Neural crest cell (in vitro differentiated cells): Measurements from ENCODE around the gene B4GAT1. TPM values are rescaled to one million over a fixed set of nuclear protein-coding genes. Genes with fewer than 3 reads are reported as not detected.

Experiments
- DNase-seq: peaks from one replicate; pipeline ENCODE4 v3.0.0; 2021; ENCODE audit warnings: low read depth, mixed read lengths, low spot score
- H3K27ac Mint-ChIP-seq: one replicate; pipeline ENCODE4 v1.8.0; 2021; ENCODE audit warnings: mild to moderate bottlenecking, mixed read lengths; ENCODE audit not compliant: unreplicated experiment
- H3K27me3 Mint-ChIP-seq: 2 replicates; pipeline ENCODE4 v1.8.0; 2021; ENCODE audit warnings: low read depth, mild to moderate bottlenecking, mixed read lengths
- H3K36me3 Mint-ChIP-seq: 2 replicates; pipeline ENCODE4 v1.8.0; 2021; ENCODE audit warnings: low read depth, mild to moderate bottlenecking, mixed read lengths
- H3K4me1 Mint-ChIP-seq: 2 replicates; pipeline ENCODE4 v1.8.0; 2021; ENCODE audit warnings: mixed read lengths
- H3K4me3 Mint-ChIP-seq: one replicate; pipeline ENCODE4 v1.8.0; 2021; ENCODE audit warnings: mild to moderate bottlenecking, mixed read lengths
- H3K9me3 Mint-ChIP-seq: 2 replicates; pipeline ENCODE4 v1.8.0; 2021; ENCODE audit warnings: mixed read lengths
- total RNA-seq: library from RNA; stranded (reverse); gene quantifications from 2 replicates; pipeline ENCODE4 v1.2.1, GENCODE V29; 2021
- TF ChIP-seq, protein P1 (sequence below): fragments of 200-600 bp; sonication (generic); conservative IDR thresholded peaks from 2 replicates; pipeline ENCODE4 v1.5.0; 2021; ENCODE audit warnings: antibody characterized with exemption, mild to moderate bottlenecking

B4GAT1 gene
- total RNA-seq, 1 donor from 2014 or later: 43.8 TPM

DNA sequence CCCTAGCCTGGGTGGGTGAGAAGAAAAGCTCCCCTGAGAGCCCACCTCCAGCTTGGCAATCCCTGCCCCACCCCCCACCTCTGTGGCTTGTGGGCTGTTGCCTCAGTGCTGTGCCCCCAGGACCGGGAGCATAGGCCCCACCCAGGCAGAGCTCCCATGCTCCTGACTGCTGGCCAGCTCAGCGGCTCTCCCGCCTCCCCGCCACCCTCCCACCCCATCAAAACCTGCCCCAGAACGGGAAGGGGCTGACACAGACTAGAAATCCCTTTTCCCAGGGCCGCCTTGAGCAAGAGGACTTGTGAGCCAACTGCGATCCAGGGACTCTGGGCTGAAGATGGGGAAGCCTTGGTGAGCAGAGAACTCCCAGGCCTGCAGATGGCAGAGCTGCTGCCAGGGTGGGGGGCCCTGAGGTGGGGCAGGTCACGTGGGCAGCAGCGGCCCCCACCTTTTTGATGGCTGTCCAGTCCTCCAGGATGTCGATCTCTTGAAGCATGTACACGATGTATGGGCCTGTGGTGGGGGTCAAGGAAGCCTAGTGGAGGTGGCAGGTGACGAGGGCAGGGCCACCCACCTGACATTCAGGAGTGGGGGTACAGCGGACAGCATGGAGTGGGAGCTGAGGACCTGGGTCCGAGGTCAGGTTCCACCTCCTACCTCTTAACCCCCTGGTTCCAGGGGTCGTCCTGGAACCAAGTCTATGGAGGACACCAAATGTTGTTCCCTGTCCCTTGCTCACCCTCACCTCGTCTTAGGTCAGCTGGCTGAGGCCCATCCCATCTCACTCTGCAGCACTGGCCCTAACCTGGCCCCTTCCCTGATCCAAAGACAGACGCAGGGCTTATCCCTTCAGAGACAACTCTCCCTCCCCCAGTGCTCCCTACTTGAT, 8.9 kb downstream of the B4GAT1 start:
- Mint-ChIP-seq H3K27ac (no peak overlapping the region), H3K36me3 (peaks cover 4% of the 10 kb centered on the region), H3K4me3 (peak overlapping the region; percentile 49), H3K9me3 (no peaks in the 10 kb centered on the region), H3K4me1 (peaks cover 24% of the 10 kb centered on the region), H3K27me3 (no peaks in the 10 kb centered on the region)
- TF ChIP-seq, protein P1, sequence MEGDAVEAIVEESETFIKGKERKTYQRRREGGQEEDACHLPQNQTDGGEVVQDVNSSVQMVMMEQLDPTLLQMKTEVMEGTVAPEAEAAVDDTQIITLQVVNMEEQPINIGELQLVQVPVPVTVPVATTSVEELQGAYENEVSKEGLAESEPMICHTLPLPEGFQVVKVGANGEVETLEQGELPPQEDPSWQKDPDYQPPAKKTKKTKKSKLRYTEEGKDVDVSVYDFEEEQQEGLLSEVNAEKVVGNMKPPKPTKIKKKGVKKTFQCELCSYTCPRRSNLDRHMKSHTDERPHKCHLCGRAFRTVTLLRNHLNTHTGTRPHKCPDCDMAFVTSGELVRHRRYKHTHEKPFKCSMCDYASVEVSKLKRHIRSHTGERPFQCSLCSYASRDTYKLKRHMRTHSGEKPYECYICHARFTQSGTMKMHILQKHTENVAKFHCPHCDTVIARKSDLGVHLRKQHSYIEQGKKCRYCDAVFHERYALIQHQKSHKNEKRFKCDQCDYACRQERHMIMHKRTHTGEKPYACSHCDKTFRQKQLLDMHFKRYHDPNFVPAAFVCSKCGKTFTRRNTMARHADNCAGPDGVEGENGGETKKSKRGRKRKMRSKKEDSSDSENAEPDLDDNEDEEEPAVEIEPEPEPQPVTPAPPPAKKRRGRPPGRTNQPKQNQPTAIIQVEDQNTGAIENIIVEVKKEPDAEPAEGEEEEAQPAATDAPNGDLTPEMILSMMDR: no peak
- DNase-seq: no peak

- no peaks in the 10 kb centered on the region for H3K27me3 Mint-ChIP-seq
- H3K27ac Mint-ChIP-seq: peak overlapping the region; percentile 62
- TF ChIP-seq, protein P1: no peak
- peak overlapping the region; percentile 93 for H3K4me3 Mint-ChIP-seq
- DNase-seq: no peak
- no peaks in the 10 kb centered on the region for H3K9me3 Mint-ChIP-seq
- H3K4me1 Mint-ChIP-seq: peaks cover 20% of the 10 kb centered on the region
- H3K36me3 Mint-ChIP-seq: peaks cover 4% of the 10 kb centered on the region
Observed at GRCh38 chr11:66337103-66337899, 10.1 kb downstream of the B4GAT1 start.

GRCh38 chr11:66336234-66337102, 11.0 kb downstream of the B4GAT1 start, which contains the start of gene RIN1:
TSS of gene RIN1 (minus strand) at chr11:66336434. CDS start at chr11:66336402, 32 bp downstream.
- DNase-seq: no peak
- Mint-ChIP-seq H3K4me3 (peak within 1 kb of the TSS; percentile 93), H3K27ac (peak within 1 kb of the TSS; percentile 62), H3K27me3 (no peaks in the 10 kb centered on the region), H3K9me3 (no peaks in the 10 kb centered on the region), H3K36me3 (peaks cover under 1% of the 10 kb centered on the region), H3K4me1 (peaks cover 20% of the 10 kb centered on the region)
- TF ChIP-seq, protein P1: peak; percentile 55

DNA sequence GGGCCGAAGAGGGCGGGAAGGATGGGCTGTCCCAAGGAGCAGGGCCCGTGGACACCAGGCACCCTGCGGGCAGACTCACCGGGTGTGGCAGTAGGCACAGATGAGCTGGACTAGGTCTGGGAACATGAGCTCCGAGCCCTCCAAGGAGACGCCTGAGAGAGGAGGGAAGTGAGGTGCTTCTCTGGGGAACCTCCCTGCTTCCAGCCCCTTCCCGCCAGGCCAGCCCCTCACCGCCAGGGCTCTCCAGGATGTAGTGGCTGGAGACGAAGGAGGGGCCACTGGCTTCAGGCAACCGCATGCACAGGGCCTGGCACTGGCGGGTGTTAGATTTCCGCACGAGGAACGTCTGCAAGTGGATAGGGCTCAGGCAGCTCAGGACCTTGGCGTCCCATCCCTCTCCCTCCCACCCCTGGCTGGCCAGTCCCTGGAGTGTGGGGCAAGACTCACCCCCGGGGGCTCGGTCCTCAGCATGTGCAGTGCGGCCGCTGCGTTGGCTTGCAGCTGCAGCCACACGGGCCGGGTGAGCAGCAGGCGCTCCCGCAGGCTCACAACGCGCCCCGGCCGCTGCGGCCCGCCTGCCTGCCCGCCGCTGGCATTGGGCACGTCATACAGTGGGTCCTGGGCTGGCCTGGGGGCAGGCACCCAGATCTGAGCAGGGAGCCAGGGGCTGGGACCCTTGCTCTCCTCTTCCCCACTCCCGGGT, 11.7 kb downstream of the B4GAT1 start:
- Mint-ChIP-seq H3K36me3 (no peaks in the 10 kb centered on the region), H3K27me3 (no peaks in the 10 kb centered on the region), H3K27ac (peak overlapping the region; percentile 35), H3K4me3 (peak overlapping the region; percentile 93), H3K9me3 (no peaks in the 10 kb centered on the region), H3K4me1 (peaks cover 20% of the 10 kb centered on the region)
- TF ChIP-seq, protein P1: no peak
- DNase-seq: no peak
